HuH-7 (cell line): ENCODE results near the gene LTC4S.
"Not testable (repeated sequence)": the region's sequence is repeated elsewhere in the genome, so short reads cannot be mapped to it uniquely, and the experiment has no call there.

Experiments
- DNase-seq: peaks from one replicate; pipeline ENCODE4 v3.0.0; 2011; ENCODE audit warnings: low spot score

Gene LTC4S

GRCh38 chr5:179793468-179794139 lies at the start of gene LTC4S:
LTC4S (plus strand) TSS chr5:179793986; CDS start chr5:179794081, 95 bp downstream.
- no peak for DNase-seq

- not testable (repeated sequence) for DNase-seq
Observed at GRCh38 chr5:179744106-179744505, 49.7 kb upstream of the LTC4S start.

- DNase-seq: no peak
Observed at GRCh38 chr5:179746872-179747271, 46.9 kb upstream of the LTC4S start.

- no peak for DNase-seq
Observed at GRCh38 chr5:179747811-179748210, 46.0 kb upstream of the LTC4S start.

GRCh38 chr5:179749857-179750508 lies 43.8 kb upstream of the LTC4S start:
- DNase-seq: no peak

- no peak for DNase-seq
Observed at GRCh38 chr5:179753971-179754370, 39.8 kb upstream of the LTC4S start.

GRCh38 chr5:179755022-179755421 lies 38.8 kb upstream of the LTC4S start:
- peak; percentile 55 for DNase-seq

GRCh38 chr5:179758955-179759354 lies 34.8 kb upstream of the LTC4S start:
- no peak for DNase-seq

- DNase-seq: no peak
Observed at GRCh38 chr5:179759581-179760551, 33.9 kb upstream of the LTC4S start.

GRCh38 chr5:179762079-179762780 lies 31.6 kb upstream of the LTC4S start:
- no peak for DNase-seq

- no peak for DNase-seq
Observed at GRCh38 chr5:179762781-179763176, 31.0 kb upstream of the LTC4S start.

GRCh38 chr5:179763215-179763945 lies 30.4 kb upstream of the LTC4S start:
- DNase-seq: peak; percentile 90

- no peak for DNase-seq
Observed at GRCh38 chr5:179764056-179764455, 29.7 kb upstream of the LTC4S start.

GRCh38 chr5:179765400-179765799 lies 28.4 kb upstream of the LTC4S start:
- DNase-seq: no peak

GRCh38 chr5:179766021-179766725 lies 27.6 kb upstream of the LTC4S start:
- DNase-seq: no peak

- DNase-seq: no peak
Observed at GRCh38 chr5:179766726-179767455, 26.9 kb upstream of the LTC4S start.

- no peak for DNase-seq
Observed at GRCh38 chr5:179767496-179768100, 26.2 kb upstream of the LTC4S start.

GRCh38 chr5:179768326-179769085 lies 25.3 kb upstream of the LTC4S start:
- DNase-seq: no peak

- no peak for DNase-seq
Observed at GRCh38 chr5:179769271-179769670, 24.5 kb upstream of the LTC4S start.
